ENCODE measurements around the gene NRXN3. TPM values are rescaled to one million over a fixed set of nuclear protein-coding genes. Genes with fewer than 3 reads are reported as not detected.

NRXN3 gene
- total RNA-seq, 1 donor from 2014 or later: not detected

DNA sequence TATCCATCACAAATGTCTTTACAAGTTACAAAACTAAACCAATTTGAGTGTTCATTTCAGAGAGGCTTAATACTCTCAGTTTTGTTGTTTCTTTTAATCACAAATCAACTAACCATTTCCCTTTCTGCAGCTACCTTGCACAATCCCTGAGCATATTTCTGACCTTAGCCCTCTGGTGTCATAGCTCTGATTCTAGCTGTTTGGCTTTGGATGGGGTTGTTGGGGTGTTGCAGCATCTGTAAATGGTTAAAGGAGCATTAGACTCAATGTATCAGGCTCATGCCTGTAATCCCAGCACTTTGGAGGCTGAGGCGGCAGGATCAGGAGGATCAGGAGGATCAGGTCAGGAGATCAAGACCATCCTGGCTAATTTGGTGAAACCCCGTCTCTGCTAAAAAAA lies 461.4 kb downstream of the NRXN3 start:
- intact Hi-C loops (cut with micrococcal nuclease): no loop called here

DNA sequence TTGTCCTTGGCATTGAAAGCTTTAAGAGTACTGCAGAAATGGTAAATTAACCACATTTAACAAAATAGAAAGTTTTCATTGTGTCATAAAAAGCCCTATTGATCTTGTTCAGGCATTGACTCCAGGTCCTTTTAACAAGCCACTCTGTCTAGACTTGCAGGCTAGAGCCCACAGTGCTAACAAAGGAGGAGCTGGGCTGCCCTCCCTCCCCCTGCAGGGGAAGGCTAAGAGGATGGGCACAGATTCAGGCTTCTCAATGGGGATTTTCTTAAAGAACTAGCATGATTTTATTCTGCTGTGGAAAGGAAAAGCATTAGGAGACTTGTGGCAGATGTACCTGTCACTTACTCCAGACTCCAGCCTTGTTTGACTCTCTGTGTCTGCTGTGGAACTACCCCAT lies 463.6 kb downstream of the NRXN3 start:
- intact Hi-C loops (cut with micrococcal nuclease): no loop called here

DNA sequence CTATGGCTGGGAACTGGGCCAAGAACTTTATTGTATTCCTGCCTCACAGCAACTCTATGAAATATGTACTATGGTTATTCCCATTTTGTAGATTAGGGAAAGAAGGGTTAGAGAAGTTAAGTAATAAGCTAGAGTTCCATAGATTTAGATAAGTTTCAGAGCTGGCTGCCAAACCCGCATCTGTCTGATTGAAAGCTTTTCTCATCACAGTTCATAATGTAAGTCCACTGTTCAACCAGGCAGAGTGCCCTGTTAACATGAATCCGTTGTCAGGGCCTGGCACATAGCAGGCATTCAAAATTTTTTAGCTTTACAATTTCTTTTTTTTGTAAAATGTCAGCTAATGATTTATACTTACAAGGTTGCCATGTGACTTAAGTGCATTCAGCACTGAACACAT lies 467.3 kb downstream of the NRXN3 start:
- intact Hi-C loops (cut with micrococcal nuclease): no loop called here

DNA sequence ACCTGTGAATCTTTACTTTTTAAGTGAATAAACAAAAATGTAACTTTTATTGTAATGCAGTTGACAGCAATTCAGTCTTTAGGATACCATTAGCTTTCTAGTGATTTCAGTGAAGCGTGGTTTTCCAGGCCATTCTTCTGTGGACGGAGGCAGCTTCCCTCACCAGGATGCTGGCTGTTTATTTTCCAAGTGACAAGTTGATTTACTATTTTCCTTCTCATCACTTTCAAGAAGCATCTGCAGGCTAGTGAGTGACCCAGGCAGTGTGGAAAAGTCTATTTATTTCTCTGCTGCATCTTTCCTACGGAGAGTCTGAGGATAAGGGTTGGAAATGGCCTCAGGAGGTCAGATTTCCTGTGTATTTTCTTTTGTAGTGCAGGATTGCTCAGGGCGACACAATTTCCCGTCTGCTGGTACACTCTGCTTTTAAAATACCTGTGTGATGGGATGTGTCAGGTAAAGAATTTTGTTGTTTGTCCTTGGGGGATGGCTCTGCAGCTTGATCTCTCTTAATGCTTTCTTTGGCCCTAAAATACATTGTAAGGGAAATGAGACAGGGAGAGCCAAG lies 467.8 kb downstream of the NRXN3 start:
- intact Hi-C loops (cut with micrococcal nuclease): no loop called here

DNA sequence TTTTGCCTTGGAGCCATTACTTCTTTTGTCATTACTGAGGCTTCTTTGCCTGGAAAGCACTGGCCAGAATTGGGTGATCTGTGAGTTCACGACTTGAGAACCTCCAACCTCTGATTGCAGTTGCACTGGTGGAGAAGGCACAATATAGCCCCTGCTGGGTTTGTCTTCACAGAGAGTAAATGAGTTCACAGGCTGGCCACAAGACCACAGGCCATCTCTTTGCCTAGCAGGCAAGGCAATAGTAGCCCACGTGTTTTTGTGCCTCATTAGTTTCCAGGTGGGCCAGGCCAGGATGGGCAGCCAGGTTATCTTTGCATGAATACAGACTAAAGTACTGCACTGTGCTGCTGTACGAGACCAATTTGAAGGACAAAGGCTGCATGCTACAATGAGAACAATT lies 468.8 kb downstream of the NRXN3 start:
- intact Hi-C loops (cut with micrococcal nuclease): no loop called here

DNA sequence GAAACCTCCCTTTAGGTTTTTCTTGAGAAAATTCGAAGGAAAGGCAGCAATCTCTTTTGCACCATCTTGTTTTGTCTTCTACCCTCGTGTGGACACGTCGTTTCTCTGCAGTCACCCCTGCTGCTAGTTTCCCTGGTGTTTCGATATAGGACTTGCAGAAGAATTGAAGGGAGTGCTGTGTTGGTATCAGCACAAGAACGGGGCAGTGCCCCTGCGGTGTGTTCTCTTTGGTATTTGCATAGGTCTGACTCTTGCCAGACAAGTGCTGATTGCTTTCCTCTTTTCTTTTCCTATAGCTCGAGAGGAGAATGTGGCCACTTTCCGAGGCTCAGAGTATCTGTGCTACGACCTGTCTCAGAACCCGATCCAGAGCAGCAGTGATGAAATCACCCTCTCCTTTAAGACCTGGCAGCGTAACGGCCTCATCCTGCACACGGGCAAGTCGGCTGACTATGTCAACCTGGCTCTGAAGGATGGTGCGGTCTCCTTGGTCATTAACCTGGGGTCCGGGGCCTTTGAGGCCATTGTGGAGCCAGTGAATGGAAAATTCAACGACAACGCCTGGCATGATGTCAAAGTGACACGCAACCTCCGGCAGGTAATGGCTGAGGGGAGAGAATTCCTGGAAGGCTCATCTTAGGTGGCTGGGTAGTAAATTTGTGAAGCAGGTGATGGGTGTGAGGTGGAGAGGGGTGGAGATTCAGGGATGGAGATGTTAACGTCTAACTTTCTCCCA lies 474.8 kb downstream of the NRXN3 start:
- intact Hi-C loops (cut with micrococcal nuclease): no loop called here

DNA sequence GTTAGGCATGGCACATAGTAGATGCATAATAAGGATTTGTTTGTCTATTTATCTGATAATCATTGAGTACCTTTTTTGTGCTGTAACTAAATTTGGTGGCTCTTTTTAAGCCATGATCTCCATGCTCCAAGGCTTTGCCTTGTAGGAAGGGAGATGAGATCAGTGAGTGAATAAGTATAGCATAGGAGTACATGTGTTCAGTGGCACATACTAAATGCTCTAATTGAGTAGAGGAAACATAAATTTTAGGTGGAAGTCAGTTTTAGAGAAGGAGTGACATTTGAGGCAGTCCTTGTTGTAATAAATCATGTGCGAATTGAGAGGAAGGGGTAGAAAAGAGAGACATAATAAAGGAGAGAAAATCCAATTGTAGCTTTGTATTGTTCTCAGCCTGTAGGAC lies 482.6 kb downstream of the NRXN3 start:
- intact Hi-C loops (cut with micrococcal nuclease): no loop called here

DNA sequence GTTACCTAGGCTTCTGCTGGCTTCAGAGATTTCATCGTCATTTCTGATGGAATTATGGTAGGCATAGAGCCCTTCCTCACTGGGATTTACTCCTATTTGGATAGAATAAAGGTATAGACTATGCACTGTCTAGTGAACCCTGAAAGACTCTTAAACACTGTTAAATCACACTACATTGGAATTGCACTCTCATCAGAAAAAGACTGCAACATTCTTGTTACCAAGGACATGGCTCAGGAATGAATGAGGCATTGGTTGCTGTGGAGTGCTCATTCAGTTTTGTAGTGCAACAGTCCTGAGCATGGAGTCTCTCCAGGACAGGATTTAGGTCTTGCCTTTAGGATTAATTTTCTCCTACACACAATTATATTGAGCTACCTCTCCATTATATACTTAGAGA lies 483.0 kb downstream of the NRXN3 start:
- intact Hi-C loops (cut with micrococcal nuclease): no loop called here

DNA sequence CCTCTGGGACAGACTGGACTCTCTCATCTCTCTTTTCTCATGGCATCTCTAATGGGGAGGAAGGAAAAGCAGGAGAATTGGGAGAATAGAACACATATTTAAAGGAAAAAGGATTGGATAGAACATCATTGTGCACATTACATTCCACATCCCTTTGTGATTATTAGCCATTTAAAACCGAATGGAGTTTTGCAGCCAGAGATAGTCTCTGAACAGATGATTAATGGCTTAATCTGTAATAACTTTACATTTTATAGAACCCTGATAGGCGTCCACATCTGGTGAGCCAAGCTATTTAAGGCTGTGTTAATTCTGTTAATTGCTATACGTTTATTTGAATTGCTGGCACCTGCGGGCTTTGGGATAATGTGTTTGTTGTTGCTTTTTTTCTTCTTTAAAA lies 487.3 kb downstream of the NRXN3 start:
- intact Hi-C loops (cut with micrococcal nuclease): no loop called here

DNA sequence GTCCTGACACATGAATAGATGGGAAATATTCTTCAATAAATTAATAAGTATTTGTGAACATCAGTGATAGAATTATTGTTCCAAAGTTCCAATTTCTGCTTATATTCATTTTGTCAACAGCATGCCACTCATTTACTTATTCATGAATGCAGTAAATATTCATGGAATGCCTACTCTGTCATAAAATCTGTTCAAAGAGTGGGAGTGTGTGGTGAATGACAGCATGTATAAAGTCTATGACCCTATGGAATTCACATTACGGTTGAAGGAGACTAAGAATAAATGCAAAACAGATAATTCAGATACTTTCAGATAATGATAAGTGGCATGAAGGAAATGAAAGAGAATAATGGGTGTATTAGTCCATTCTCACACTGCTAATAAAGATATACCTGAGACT lies 494.7 kb downstream of the NRXN3 start:
- intact Hi-C loops (cut with micrococcal nuclease): no loop called here

DNA sequence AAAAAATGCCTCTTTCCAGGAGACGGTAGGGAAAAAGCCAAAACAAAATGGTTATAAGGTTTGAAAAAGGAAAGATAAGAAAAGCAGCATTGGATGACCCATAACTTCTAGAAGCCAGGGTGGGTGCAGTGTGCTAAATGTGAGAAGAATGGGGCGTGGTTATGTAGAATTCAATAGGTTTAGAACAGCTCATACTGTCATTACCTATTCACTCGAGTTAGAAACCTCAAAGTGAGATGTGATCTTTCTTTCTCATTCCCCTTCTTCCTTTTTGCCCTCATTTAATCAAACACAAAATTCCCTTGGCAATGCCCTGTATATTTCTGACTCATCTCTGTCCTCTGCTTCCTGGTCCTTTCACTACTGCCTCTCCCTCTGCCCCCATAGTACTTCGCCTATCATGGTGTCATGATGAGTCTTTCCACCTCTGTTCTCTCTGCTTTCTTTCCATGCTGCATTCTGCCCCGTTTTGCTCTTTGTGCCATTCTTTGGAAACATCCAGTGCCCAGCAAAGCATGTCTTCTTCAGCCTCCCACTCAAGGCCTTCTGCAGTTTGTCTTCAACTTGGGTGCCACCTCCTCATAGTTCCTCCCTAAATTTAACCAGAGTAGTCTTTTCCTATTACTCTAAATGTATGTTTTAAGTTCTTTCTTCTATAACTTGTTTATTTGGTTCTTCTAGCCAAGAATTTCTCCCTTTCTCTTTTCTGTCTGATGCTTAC lies 496.3 kb downstream of the NRXN3 start:
- intact Hi-C loops (cut with micrococcal nuclease): no loop called here

DNA sequence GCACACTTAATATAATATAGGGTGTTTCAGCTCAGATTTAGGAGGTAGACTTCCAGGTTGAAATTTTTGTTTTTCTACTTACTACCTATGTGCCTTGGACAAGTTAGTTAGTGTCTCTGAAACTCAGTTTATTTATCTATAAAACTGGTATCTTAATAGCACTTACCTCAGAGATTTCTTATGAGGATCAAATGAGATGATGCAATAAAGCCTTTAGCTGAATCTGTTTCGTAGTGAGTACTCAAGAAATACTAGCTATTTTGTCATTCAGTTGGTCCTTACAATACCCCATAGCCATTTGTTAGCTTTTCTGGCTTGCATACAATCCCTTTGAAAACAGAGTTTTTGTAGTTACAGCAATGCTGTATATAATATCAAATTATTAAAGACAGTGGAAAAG lies 497.0 kb downstream of the NRXN3 start:
- intact Hi-C loops (cut with micrococcal nuclease): no loop called here

DNA sequence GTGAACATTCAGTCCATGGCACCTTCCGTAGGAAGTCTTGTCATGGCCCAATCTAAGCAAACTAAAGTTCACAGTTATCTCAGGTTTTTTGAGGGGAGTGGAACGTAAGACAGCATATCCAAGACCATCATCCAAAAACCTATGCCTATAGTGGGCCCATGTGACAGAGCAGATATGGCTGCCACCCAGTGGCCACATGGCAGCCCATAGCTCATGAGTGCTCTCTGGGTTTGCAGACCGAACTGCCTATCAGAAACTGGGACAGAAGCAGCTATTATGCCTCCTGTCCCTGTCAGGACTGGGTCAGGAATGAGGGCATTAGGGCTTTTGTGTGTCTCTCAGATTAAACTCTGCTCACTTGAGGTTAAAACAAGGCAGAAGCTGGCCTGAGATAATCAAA lies 503.7 kb downstream of the NRXN3 start:
- intact Hi-C loops (cut with micrococcal nuclease): no loop called here

DNA sequence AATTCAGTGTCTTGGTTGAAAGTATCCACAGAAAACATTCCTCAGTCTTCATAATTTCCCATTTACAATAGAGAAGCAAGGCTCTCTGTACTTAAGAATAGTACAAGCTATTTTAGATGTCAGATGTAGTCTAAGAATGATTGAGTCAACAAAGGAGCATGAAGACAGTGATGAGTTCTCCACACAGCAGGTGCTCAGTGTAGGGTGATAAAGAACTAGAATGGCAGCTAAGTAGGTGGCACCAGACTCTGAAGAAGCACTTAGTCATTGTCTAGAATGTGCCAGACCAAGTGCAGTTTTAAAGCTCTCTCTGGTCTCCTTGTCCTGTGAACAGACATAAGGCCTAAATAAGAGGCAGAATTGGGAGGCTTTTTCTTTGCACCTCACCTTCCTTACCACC lies 504.6 kb downstream of the NRXN3 start:
- intact Hi-C loops (cut with micrococcal nuclease): no loop called here

DNA sequence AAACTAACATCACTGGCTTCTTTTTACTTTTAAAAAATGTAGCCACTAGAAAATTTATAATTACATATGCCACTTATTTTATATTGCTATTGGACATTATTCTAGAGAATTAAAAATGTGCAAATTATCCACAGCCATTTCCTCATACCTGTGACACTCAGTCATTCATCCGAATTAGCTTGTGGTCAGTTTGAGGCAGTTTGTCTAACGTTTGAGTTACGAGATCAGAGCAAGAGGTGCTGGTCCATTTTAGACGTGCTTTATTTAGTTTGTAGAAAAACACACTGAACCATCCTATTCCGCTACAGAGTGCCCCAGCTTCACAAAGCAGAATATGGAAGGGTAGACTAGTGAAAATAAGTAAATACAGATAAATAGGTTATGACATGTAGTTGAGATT lies 513.0 kb downstream of the NRXN3 start:
- intact Hi-C loops (cut with micrococcal nuclease): no loop called here

DNA sequence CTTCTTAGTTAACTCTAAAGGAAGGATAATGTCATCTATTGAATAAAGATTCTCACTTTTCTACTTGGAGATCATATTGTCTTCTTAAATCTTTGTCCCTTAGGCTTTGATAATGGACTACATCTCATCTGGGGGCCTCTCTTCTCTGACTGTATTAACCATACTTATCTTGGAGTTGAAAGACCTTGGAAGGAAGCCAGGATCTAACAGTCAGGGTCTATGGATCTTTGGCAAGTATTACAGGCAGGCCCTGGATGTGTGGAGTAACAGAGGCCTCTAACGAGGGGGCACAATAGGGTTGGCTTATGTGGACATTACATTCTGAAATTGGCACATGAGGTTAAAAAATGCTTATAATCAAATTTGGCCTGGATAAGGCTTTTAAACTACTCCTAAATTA lies 513.8 kb downstream of the NRXN3 start:
- intact Hi-C loops (cut with micrococcal nuclease): no loop called here

DNA sequence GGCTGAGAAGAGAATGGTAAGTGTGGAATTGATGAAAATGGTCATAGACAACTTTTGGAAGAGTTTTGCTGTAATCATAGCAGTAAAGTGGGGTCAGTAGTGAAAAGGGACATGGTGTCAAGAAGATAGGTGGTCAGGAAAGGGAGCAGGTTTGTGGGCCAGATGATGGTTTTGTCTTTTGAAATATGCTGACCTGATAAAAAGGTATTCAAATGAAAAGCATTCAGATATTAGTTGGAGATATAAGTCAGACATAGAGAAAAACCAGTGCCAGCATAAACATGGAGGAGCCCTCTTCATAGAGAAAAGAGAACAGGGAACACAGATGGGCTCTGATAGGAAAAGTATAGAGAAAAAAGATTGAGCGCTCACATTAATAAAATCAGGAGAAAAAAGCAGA lies 518.3 kb downstream of the NRXN3 start:
- intact Hi-C loops (cut with micrococcal nuclease): no loop called here

DNA sequence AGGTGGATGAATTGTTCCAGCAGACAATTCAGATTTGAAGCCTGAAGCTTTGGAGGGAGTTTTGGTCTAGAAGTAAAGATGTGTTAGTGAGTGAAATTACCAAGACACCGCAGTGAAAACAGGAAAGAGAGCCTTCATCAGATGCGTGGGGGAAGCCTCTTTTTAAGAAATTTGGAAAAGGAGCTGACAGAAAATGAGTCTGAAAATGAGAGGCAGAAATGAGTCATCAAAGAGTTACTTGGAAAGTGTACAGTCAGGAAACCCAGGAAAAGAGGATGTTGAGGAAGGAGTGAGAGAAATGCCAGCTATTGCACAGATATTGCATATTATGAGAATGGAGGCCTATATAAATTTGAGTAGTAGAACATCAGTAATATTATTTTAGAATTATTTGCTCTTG lies 520.7 kb downstream of the NRXN3 start:
- intact Hi-C loops (cut with micrococcal nuclease): no loop called here

DNA sequence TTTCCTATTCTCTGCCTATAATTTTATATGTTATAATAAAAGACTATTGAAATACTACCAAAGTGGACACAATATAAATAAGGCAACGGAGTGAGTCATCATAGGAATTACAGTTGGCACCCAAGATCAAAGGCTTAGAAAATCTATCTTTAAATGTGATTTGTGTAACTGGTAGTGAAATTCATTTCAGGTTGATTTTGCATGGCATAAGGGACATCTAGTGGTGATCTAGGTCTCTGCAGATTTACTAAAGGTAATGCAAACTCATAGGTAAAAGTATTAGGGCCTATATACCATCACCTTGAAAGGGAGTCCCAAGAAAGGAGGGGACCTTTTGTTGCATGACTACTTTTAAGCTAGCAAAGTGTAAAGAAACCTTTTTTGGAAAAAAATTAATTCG lies 527.2 kb downstream of the NRXN3 start:
- intact Hi-C loops (cut with micrococcal nuclease): loop anchor here (2.0 to 5.0 kb wide), 2 partner anchors 250 to 675 kb away; no protein-coding TSS in a partner anchor

DNA sequence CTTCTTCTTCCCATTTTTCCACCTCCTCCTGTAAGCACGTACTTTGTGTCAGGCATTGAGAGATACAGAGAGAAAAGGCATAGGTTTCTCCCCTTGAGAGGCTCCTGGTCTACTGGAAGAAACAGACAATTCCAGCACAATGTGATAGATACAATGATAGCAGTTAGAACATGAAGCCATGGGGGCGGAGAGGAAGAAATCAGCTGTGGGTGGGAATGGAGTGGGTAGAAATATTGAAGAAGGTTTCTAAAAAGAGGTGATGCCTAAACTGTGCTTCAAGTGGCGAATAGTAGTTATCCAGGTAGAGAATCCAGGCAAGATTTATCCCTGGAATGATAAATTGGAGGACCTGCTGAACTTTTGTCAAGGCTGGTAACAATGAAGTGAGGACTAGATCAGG lies 528.8 kb downstream of the NRXN3 start:
- intact Hi-C loops (cut with micrococcal nuclease): loop anchor here (5.0 kb wide), 1 partner anchor 252 kb away; no protein-coding TSS in a partner anchor

DNA sequence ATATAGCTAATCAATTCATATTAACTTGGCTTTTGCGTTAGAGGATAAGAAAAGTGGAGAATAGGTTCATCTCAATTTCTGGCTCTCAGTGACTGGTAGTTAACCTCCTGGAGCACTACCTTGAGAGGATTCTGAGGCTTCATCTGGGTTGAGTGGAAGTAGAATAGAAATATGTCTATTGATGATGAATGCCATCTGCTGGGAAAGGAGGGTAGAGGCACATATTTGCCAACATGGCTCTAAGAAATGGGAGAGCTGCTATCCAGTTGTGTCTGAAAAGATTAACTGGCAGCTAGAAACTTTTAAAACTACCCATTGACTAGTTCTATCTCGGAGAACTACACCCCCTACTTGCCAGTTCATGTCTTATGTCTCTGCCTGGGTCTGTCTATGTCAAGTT lies 530.1 kb downstream of the NRXN3 start:
- intact Hi-C loops (cut with micrococcal nuclease): no loop called here

DNA sequence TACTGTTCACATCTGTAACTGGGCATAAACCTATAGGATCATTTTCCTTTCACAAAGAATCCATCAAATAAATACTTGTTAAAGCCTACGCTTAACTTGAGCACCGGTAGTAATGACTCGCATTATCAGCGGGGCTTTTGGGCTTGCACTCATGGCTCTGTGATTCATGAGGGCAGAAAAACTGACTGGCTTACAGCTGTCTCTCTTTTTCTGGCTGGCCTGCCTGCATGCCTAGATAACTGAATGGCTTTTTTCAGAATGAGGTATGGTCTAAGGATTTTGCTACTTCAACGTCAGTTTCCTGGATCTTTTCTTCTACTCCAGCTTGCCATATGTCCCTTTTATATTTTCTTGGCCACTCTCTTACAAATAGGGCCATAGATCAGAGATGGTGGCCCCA lies 531.1 kb downstream of the NRXN3 start:
- intact Hi-C loops (cut with micrococcal nuclease): no loop called here

DNA sequence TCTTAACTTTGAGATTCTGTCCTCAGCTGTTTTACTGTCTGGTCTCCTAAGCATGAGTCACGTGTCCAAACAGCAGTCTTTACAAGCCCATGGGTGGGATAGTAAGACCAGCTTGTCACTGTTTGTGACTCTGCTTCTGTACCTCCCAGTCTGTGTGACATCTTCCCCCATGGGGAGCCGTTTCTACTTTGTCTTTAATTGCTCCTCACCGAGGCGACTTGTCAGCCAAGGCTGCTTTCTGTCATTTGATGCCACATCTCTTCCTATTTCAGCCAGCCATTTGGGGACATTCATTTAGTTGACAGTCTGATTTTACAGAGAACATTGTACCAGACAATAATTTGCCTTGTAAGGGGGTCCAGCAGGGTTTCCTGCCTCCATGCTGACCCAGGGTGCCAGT lies 534.8 kb downstream of the NRXN3 start:
- intact Hi-C loops (cut with micrococcal nuclease): no loop called here

All from T-helper 1 cell treated with Interleukin-12 subunit alpha and Interleukin-12 subunit beta and Interleukin-4 antibody, amounts not matched to agents 30 ng/mL and 1 ng/mL, for 36 hours (primary cell).